Measurements from ENCODE around the gene SERF2.
"Not testable (repeated sequence)": the region's sequence is repeated elsewhere in the genome, so short reads cannot be mapped to it uniquely, and the experiment has no call there.

Gene SERF2

DNA sequence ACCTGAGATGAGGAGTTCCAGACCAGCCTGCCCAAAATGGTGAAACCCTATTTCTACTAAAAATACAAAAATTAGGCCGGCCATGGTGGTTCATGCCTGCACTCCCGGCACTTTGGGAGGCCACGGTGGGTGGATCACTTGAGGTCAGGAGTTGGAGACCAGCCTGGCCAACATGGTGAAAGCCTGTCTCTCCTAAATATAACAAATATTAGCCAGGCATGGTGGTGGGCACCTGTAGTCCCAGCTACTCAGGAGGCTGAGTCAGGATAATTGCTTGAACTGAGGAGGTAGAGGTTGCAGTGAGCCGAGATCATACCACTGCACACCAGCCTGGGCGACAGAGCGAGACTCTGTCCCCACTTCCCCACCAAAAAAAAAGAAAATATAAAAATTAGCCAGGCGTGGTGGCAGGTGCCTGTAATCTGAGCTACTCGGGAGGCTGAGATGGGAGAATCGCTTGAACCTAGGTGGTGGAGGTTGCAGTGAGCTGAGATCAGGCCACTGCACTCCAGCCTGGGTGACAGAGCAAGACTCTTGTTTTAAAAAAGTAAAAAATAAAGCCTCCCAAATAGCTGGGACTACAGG lies 38.7 kb downstream of the SERF2 start:
- DNase-seq (ENCODE audit: low read depth), result not testable (repeated sequence)

DNA sequence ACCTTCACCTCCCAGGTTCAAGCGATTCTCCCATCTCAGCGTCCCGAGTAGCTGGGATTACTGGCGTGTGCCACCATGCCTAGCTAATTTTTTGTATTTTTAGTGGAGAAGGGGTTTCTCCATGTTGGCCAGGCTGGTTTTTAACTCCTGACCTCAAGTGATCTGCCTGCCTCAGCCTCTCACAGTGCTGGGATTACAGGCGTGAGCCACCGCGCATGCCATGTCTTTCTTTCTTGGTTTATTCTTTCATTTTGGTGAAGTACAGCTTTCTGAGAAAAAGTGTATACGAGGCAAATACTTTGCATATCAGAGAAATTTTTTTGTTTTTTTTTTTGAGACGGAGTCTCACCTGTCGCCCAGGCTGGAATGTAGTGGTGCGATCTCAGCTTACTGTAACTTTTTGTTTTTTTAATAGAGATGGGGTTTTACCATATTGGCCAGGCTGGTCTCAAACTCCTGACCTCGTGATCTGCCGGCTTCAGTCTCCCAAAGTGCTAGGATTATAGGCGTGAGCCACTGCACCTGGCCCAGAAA lies 39.5 kb downstream of the SERF2 start:
- not testable (repeated sequence) for DNase-seq (ENCODE audit: low read depth)

DNA sequence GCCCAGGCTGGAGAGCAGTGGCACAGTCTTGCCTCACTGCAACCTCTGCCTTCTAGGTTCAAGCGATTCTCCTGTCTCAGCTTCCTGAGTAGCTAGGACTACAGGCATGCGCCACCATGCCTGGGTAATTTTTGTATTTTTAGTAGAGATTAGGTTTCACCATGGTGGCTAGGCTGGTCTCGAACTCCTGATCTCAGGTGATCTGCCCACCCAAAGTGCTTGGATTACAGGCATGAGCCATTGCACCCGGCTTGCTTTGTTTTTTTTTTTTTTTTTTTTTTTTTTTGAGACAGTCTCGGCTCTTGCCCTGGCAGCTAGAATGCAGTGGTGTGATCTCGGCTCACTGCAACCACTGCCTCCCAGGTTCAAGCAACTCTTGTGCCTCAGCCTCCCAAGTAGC lies 40.4 kb downstream of the SERF2 start:
- not testable (repeated sequence) for DNase-seq (ENCODE audit: low read depth)

DNA sequence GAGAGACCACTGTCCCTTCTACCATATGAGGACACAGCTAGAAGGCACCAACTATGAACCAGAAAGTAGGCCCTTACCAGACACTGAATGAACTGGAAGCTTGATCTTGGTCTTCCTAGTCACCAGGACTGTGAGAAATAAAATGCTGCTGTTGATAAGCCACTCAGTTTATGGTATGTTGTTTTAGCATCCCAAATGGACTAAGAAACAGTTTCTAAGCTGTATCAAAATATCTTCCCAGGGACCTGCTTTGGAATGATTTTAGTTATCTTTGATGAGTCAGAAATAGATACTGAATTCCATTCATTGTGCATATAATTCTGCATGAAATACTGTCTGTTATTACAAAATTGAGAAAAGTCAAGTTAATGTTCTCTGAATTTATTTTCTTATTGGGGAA lies 53.3 kb downstream of the SERF2 start:
- no peak for DNase-seq (ENCODE audit: low read depth)
